Measurements from ENCODE around the gene TEC.
A peak's percentile ranks its signal among the peaks of the same experiment; 100 is the strongest.

TEC gene

DNA sequence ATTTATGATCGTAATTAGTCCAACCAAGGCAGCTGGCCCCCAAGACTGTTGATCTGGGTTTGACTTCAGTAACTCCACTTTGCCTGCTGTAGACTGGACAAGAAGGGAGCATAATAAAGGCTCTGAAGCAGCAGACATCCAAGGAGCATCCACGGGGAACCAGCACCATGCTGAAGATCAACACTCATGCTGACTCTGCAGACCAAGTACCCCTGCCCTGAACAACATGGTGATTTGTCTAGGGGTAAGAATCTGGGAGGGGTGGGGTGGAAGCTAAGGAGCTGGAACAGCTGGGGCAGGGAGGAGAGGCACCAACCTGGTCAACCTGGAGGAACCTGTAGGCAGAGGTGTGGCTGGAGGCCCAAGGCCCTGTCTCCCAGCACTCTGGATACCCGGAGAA lies 2.1 kb downstream of the TEC start:
- no peak for DNase-seq

DNA sequence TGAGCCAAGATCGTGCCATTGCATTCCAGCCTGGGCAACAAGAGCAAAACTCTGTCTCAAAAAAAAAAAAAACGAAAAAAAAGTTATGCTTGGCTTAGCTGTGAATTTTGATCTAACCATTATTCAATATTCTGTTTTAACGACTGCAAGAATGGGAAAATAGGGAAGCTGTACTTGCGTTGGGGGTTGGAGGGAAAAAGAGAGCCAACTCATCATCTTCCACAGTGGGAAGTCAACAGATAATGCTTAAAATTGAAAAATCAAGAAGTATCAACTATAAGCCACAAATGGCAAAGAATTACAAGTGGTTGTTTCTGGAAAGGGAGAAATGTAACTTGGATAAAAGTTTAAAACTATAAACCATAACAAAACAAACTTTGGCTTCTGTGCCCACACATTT lies 2.9 kb downstream of the TEC start:
- DNase-seq = no peak

DNA sequence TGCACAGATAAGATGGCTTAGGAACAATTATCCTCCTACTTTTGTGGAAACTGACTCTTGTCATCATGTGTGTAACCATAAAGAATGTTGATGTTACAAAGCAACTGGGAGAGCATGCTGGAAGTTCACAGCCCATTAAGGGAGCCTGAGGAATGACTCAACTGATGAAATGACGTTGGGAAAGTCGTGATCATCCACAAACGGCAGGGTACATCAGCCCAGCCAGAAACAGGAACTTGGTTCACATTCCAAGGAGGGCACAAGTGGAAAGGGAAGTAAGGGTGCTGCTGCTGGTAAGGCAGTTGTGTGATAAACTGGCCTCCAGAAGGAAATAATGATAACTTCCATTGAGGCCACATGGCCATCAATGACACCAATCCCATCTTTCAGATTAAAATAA lies 6.7 kb downstream of the TEC start:
- DNase-seq = no peak

DNA sequence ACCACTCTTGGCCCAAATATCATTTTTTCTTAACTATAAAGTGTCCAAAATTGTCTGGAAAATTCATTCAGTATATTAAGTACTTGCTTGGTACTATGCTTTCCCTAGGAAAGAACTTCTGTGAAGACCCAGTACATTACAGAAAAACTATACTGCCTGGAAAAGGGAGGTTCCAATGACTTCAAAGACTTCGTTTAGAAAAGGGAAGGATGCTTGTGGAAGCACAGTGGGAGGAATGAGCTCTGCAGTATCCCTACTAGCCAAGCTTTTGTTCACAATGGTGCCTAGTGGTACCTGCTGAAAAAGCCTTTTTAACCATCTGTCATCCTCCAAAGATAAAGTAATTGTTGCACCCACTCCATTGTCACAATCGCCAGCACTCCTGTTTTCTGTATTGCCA lies 7.2 kb downstream of the TEC start:
- no peak for DNase-seq

DNA sequence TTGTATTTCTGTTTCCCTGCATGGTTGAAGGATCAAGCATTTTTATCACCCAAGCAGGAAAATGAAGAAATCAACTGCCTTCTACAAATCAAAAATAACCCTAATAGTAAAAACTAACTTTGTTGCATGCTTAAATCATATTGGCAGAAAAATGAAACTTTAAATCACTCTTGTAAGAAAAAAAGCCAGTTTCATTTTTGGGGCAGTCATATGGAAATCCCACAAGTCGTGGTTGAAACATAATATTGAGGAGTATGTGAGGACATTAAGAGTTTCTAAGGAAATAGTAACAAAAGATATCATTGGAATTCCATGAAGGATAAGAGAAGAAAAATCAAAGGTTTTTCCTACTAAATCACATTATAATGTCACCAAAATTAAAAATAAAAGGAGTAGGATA lies 8.4 kb downstream of the TEC start:
- no peak for DNase-seq

DNA sequence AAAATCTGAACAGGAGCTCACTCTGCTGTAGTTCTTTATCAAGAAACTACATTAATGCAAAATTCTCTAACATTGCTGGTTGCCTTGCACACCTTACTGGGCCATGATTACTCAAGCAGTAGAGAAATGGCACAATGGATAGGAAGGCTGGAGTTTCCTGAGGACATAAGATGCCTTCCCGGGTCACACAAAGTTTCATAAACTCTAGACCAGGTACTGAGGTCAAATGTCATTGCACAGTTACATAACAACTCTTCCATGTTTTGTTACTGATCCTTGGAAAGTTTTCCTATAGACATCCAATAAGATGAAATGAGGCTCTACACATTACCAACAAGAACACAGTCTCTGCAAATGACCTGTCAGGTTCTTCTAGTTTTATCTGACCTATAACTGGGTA lies 9.9 kb downstream of the TEC start:
- DNase-seq = no peak

DNA sequence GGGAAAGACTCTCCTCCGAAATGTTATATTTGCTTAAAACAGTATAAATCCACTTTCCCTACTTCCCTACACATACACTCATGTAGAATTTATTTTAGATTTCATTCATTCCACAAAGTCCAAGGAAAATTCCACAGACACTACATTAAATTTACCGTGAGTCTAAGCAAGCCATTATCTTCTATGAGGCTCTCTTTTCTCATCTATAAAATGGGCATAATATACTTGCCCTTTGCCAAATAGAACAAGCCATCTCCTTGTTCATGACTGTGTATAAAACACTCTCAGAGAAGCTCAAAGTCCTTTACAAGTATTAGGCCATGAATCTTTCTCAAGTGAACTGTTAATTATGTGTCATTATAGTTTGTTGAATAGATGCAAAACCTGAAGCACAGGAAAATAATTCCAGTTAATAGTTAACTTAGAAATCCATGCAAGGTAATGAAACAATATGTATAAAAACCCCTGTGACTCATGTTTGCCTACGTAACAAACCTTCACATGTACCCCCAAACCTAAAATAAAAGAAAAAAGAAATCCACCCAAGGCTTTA lies 10.7 kb downstream of the TEC start:
- no peak for DNase-seq

DNA sequence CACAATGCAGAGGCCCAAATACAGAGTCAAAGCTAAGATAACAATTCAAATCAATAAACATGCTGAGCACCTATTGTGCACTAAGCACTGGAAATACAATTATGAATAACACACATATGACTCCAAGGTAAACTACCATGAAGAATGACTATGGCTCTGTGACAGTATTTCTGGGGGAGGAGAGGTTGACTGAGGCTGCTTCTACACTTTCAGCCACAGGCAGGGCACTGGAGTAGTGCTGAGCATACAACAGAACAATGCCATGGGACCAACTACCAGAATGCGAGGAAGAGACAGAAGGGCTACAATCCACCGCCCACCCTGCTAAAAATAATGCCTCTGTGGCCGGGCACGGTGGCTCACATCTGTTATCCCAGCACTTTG lies 13.7 kb downstream of the TEC start:
- no peak for DNase-seq

DNA sequence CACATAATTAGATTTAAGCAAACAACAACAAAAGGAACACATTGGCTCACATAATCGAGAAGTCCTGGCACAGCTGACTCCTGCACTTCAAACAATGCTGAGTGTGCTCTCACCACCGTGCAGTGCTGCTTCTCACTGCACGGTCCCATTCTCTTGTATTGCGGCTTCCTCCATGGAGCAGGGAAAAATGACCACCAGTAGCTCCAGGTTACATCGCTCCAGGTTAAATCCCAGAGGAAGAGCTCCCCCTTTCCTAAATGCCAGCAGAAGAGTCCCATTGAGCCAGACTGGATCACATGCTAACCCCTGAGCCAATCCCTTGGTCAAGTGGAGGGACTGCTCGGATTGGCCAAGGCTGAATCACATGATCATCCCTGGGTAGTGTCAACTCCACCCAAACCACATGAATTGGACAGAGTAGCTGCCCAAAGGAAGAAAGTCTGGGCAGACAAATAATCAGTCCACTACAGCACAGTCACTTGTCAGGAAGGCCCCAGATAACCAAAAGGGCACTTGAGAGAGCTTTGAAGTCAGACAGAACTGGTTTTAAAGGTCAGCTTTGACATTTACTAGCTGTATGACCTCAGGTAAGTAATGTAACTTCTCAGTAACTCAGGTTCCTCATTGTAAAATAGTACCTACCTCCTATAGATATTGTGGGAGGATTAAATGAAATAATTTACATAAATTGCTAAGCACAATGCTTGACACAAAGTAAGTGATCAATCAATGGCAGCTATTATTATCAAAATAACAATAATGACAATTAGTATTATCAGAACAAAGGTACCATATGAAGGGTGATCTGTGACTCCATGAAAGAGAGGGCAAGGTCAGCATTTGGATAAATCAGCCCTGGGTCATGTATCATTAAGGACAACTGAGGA lies 14.3 kb downstream of the TEC start:
- DNase-seq = no peak

DNA sequence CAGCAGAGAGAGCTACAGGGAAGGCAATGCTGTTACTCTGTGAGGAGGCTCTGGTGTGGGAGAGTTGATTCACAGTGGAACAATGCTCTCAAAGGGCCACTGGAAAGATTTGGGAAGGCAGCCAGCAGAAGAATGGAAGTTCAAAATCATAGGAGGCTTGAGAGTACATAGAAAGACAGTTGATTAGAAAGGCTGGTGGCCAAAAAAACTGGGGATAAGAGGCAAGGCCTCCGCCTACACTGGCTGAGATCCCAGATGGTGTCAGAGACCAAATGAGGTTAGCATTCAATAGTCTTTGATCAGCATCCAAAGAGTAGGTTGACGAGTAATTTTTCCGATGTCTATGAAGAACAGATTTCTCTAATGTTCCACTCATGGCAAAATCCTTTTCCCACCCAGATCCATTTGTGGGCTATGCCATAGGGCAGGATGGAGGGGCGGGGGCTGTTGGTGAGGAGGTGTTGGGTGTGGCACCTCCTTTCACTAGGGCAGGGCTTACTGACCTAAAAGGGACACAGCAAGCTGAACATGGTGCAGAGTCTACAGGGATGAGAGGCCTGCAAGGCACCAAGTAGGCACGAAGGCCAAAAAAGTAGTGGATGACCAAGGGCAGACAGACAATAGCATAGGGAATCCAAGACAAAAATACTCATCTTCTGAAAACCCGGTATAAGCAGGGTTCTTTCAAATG lies 15.1 kb downstream of the TEC start:
- no peak for DNase-seq

DNA sequence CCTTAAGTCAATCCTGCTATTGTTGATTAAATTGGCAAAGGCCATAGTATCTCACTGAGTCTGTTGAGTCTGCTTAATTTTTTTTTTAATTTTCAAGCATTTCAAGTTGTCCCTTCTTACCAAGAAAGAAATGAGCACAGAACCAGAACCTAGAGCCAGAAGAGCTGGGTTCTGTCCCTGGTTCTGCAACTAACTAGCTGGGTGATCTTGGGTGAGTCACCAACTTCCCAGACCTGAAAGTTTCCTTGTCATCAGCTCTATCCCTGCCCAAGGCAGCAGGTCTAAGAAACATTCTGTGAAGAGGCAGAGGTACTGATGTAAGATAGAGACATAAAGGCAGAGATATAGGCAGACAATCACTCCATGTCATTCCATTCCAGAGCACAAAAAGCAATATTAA lies 17.3 kb downstream of the TEC start:
- no peak for DNase-seq

DNA sequence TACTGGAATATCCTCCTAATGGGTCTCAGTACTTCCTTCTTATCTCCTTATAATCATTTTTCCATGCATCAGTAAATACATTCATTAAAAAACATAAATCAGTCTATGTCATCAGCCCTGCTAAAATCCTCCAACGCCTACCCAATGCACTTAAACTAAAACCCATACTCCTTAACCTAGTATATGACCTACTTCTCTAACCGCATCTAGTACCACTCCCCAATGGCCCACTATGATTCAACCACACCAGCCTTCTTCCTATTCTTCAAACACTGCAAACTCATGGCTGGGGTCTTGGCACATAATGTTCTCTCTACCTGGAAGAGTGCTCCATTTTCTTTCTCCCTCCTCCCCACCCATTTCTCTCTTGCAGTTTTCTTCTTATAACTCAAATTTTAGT lies 18.7 kb downstream of the TEC start:
- no peak for DNase-seq

DNA sequence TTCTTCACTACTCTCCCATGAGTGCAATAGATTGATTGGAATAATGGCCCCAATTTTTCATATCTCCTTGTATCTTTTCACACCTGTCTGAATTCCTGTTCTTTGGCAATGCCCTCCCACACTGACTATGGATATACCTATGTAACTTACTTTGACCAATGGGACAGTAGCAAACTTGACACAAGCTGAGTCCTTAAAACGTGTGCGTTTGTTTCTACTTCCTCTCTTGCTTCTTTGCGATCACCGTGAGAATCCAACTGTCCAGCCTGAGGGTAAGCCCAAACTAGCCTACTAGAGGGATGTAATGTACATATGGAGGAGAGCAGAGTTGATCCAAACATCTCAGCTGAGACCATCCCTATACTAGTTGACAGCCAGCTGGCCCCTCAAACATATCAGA lies 19.3 kb downstream of the TEC start:
- DNase-seq = no peak

DNA sequence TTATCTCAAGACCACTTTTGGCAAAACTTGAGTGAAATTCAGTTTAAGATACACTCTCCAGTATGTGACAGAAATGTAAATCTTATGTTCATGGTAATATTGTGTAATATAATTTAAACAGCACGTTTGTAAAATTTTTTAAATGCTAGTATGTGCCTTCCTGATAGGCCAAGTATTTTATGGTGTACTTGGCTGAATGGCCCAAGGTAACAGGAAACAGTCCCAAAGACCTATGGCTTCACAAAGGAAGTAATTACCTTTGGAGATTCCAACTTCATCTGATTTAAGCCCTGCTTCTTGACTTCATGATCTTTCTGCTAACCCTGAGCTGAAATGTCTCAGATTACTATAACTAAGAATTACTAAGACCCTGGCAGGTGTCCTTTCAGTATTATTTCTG lies 20.3 kb downstream of the TEC start:
- no peak for DNase-seq

DNA sequence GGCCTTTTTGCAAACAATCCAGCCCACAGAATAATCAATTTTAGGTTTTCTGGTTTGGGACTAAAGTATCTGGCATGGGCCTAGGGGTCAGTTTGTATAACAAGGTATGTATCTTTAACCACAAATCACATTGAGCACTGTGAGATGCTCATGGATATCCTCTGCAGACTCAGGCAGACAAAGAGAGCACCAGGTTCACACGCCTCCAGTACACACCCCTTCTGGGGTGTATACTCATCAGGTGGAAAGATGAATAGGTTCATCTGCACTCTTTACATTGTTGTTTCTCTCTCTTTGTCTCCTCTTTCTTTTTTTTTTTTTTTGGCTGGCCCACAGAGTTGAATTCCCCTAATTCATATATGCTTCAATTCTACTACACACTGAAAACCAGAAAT lies 21.1 kb downstream of the TEC start:
- DNase-seq = no peak

DNA sequence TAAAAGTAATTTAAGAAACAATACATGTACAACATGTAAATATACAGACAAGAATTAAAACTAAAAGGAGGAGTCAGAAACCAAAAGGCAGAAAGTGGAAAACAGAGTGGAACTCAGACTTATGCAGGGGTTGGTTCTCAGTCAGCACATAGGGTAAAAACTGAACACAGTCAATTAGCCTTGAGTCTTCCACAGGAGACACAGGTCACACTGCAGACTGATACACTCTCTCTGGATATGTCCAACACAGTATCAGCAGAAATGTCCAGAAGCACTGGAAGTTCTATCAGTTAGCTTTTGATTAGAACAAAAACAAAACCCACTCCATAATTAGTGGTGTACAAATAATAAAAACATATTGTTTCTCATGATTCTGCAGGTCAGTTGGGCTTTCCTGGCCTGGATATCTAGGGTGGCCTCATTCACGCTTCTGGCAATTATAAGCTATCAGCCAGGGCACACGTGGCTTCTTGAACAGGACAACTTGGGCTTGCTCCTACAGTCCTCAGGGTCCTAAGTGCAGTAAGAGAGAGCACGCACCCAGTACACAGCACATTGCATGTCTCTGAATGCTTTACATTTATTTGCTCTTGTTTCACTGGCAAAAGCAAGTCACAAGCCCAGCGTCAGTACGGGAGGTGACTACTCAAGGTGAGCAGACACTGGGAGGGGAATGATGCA lies 21.6 kb downstream of the TEC start:
- no peak for DNase-seq

DNA sequence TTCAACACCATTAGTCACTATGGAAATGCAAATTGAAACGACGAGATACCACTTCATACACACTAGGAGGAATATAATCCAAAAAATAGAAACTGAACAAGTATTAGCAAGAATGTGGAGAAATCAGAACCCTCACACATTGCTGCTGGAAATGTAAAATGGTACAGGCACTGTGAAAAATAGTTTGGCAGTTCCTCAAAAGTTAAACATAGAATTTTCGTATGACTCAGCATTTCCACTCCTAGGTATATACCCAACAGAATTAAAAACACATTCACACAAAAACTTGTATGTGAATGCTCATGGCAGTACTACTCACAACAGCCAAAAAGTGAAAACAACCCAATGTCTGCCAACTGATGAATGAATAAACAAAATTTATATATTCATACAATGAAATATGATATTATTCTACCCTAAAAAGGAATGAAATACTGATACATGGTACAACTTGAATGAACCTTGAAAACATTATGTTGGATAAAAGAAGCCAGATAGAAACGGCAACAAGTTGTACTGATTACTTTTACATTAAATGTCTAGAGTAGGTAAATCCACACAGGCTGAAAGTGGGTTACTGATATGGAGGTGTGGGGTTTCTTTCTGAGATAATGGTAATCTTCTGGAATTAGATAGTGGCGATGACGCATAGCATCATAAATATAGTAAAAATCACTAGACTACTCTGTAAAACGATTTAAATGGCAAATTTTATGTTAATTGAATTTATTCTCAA lies 22.3 kb downstream of the TEC start:
- DNase-seq = peak; percentile 17

DNA sequence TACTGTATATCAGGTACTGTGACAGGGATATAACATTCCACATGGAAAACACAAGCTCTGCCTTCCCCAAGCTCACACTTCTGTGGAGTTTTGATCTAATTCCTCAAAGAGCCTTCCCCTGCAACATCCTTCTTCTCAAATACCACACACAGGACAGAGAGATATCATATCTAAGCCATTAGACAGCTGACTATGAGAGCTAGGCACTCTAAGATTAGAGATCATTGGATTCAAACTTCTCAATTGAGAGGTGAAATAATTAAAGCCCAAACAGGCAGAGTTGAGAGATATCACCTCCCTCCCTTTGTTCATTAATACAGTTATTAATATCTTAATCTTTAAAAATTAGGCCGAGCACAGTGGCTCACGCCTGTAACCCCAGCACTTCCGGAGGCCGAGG lies 25.0 kb downstream of the TEC start:
- DNase-seq = no peak

DNA sequence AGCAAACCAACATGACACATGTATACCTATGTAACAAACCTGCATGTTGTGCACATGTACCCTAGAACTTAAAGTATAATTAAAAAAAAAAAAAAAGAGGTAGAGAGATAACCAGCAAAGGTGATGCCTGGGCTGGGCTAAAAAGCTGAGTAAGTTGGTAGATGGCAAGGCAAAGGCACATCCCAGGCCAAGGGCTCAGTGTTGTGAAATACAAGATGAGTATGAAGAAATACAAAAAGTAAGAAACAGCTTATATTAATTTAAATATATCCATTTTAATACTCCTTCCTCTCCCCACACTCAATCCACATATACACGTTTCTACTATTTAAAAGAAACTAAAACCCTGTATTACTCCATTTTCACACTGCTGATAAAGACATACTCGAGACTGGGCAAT lies 25.8 kb downstream of the TEC start:
- DNase-seq = no peak

DNA sequence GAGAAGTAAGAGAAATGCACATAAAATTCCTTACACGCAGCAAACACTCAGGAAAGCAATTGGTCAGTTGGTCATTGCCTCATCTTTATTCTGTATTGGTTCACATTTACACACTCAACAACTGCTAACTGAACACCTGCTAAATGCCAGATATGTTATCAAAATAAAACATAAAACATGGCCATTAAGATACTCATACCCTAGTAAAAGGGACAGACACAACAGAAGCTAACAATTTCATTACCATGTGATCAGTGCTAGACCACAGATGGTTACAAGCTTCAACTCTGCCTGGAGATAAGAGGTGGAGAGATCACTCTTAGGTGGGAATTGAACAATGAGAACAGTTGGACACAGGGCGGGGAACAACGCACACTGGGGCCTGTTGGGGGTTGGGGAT lies 26.2 kb downstream of the TEC start:
- no peak for DNase-seq

DNA sequence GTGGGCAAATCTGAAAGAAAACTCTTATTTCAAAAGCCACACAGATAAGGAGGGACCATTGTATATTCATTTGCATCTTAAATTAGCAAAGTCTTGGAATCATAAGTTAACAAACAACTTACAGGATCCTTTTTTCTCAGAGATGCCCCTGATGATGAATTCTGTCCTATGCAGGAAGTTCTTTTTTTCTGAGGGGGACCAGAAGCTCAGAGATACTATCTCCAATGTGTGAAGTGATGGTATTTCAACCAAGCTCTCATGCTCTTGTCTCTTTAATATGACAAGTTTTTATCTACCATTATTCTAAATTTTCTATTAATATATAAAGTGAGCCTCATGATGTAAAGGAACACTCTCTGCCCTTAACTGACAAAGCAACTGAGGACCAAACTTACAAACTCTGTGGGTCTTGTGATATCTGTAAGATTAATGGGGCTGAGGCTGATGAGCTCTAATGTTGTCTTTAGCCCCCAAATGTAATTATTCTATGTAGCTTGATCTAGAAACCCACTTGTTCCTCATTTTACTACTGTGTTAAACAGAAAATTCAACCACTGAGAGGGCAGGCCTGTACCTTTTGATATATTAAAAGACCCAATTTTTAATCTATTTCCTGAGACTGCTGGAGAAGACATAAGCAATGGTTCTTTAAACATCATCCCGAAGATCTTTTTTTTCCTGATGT lies 27.0 kb downstream of the TEC start:
- no peak for DNase-seq

DNA sequence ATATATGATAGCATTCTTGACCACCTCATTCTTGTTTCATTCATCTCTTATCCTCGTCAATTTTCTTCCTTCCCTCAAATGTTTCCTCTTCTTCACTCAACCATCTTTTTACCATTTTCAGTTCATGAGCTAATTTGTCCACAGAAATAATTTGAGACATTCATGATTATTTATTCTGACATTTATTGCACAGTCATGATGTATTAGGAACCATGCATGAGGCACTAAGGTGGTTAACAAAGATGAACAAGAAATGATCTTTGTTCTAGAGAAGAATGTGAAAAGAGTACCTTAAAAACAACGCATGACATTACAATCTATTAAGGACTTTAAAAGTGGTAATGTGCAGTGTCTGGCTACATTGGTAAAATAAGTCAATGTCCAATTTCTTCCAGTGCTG lies 27.9 kb downstream of the TEC start:
- no peak for DNase-seq

Data from GF-D8 (cell line).